HepG2 (cell line): ENCODE results near the gene FGD4. TPM values are rescaled to one million over a fixed set of nuclear protein-coding genes. Genes with fewer than 3 reads are reported as not detected.

ENCODE experiments used
- ATAC-seq: fragments of 200-7000 bp; cut with Tn5 transposase; 3 replicates; pipeline ENCODE4 v1.9.1; 2020; ENCODE audit warnings: mild to moderate bottlenecking, moderate library complexity
- BruUV-seq: library from RNA; stranded (reverse); fragments of 400-500 nt; replicated peaks from 2 replicates; lab custom pipeline; 2021; lab: Mats Ljungman, UMichigan
- CTCF ChIA-PET: fragments of 300-600 bp; formaldehyde crosslinking; extraction: SDS; loops from one replicate; lab custom pipeline; 2021; ENCODE audit warnings: low total read pairs, inconsistent platforms, low intra/inter-chr PET ratio; lab: Yijun Ruan, JAX
- POLR2A ChIA-PET: fragments of 350-600 bp; sonication (Branson Sonifier 250); formaldehyde crosslinking; loops from one replicate; lab custom pipeline; 2020; ENCODE audit warnings: antibody characterized with exemption, inconsistent platforms; lab: Yijun Ruan, JAX
- DNase-seq: peaks from one replicate; pipeline ENCODE4 v3.0.0-alpha.2; 2015; ENCODE audit warnings: low spot score
- FAIRE-seq: peaks from 3 replicates; lab custom pipeline; 2011; peaks lifted over from hg19 to GRCh38; lab: Jason Lieb, UNC
- H2AFZ ChIP-seq: one replicate; pipeline ENCODE4 v1.6.1; 2011; ENCODE audit warnings: low read length, inconsistent platforms
- H3K27ac ChIP-seq: fragments of 300-600 bp; 3 replicates; pipeline ENCODE4 v1.8.0; 2011; ENCODE audit warnings: mixed run types, mild to moderate bottlenecking, mixed read lengths, low read length, inconsistent platforms; ENCODE audit not compliant: insufficient read depth; ENCODE audit errors: extremely low read length
- H3K27me3 ChIP-seq, 2 experiments: fragments of 200-600 bp in 1 of 2; 2 replicates in 1 of 2; 3 replicates in 1 of 2; pipeline versions ENCODE4 v1.6.0 to v1.8.0; 2011; ENCODE audit warnings: low read length in 2 of 2, mild to moderate bottlenecking in 2 of 2, moderate library complexity in 2 of 2, inconsistent platforms in 1 of 2; ENCODE audit not compliant: insufficient read depth in 2 of 2, control insufficient read depth in 1 of 2
- H3K36me3 ChIP-seq, 2 experiments: fragments of 200-600 bp in 1 of 2; replicated peaks in 1 of 2; 2 replicates in 1 of 2; 3 replicates in 1 of 2; pipeline versions ENCODE4 v1.5.1 to v1.8.0; 2011; ENCODE audit warnings: low read length in 2 of 2, inconsistent platforms in 1 of 2; ENCODE audit not compliant: insufficient read depth in 2 of 2, control insufficient read depth in 1 of 2
- H3K4me1 ChIP-seq: 2 replicates; pipeline ENCODE4 v1.5.1; 2012; ENCODE audit warnings: low read length, inconsistent platforms; ENCODE audit not compliant: insufficient read depth
- H3K4me2 ChIP-seq: 2 replicates; pipeline ENCODE4 v1.6.0; 2011; ENCODE audit warnings: low read depth, low read length, inconsistent platforms
- H3K4me3 ChIP-seq, 3 experiments: fragments of 200-600 bp in 1 of 3; sonication (generic), shearing (Covaris generic) in 1 of 3; replicated peaks in 1 of 3; 2 replicates each; pipeline ENCODE4 v1.5.1; 2011 to 2016; ENCODE audit warnings: low read length in 3 of 3, inconsistent platforms in 2 of 3, low read depth in 2 of 3, mild to moderate bottlenecking in 2 of 3, control low read depth in 1 of 3, mixed read lengths in 1 of 3; ENCODE audit not compliant: insufficient read depth in 1 of 3
- H3K79me2 ChIP-seq: one replicate; pipeline ENCODE4 v1.6.1; 2011; ENCODE audit warnings: low read length, inconsistent platforms; ENCODE audit not compliant: insufficient read depth
- H3K9ac ChIP-seq: 2 replicates; pipeline ENCODE4 v1.6.0; 2011; ENCODE audit warnings: mild to moderate bottlenecking, low read depth, low read length, inconsistent platforms; ENCODE audit not compliant: insufficient read depth
- H3K9me3 ChIP-seq: 2 replicates; pipeline ENCODE4 v1.5.1; 2012; ENCODE audit warnings: mild to moderate bottlenecking, low read length
- H4K20me1 ChIP-seq: 2 replicates; pipeline ENCODE4 v1.6.0; 2011; ENCODE audit warnings: inconsistent platforms, mild to moderate bottlenecking, low read length, moderate library complexity; ENCODE audit not compliant: insufficient read depth
- ETV6 ChIP-seq: sonication (generic); formaldehyde crosslinking; conservative IDR thresholded peaks from 2 replicates; pipeline ENCODE4 v1.4.0; 2020; ENCODE audit warnings: missing genetic modification reagents
- FOXK2 ChIP-seq: fragments of 450-650 bp; IDR thresholded peaks from 2 replicates; pipeline ENCODE4 v1.6.1; 2016
- HNRNPK ChIP-seq: fragments of 200-400 bp; formaldehyde crosslinking; IDR thresholded peaks from 2 replicates; pipeline ENCODE4 v1.6.1; 2018; ENCODE audit warnings: low read length, low read depth, moderate library complexity, mild to moderate bottlenecking; ENCODE audit not compliant: poor library complexity, severe bottlenecking
- PHF21A ChIP-seq: sonication (generic); formaldehyde crosslinking; IDR thresholded peaks from 2 replicates; pipeline ENCODE4 v1.5.0; 2020; ENCODE audit warnings: mild to moderate bottlenecking, missing genetic modification reagents
- SRSF1 ChIP-seq: fragments of 200-400 bp; formaldehyde crosslinking; optimal IDR thresholded peaks from 2 replicates; pipeline ENCODE3; 2017; ENCODE audit warnings: mild to moderate bottlenecking, low read depth, low read length, moderate library complexity
- STAG1 ChIP-seq: sonication (generic); formaldehyde crosslinking; IDR thresholded peaks from 2 replicates; pipeline ENCODE4 v1.4.0; 2020; ENCODE audit warnings: missing genetic modification reagents
- ZNF33B ChIP-seq: sonication (generic); formaldehyde crosslinking; IDR thresholded peaks from 2 replicates; pipeline ENCODE4 v1.5.1; 2020; ENCODE audit warnings: mild to moderate bottlenecking, missing genetic modification reagents
- ZNF44 ChIP-seq: sonication (generic); formaldehyde crosslinking; IDR thresholded peaks from 2 replicates; pipeline ENCODE4 v1.5.1; 2020; ENCODE audit warnings: mild to moderate bottlenecking, missing genetic modification reagents
- WGBS: methylation state at CpG from one replicate; pipeline ENCODE4 v1.1.6; 2017; ENCODE audit warnings: low lambda C conversion rate; 5-methylcytosine and 5-hydroxymethylcytosine counted together
- in situ Hi-C: cut with HindIII; loops from 2 replicates; pipeline ENCODE4 v1.10.0; 2017; ENCODE audit warnings: low pct_unique_long_range_greater_than_20kb; ENCODE audit not compliant: extremely low pct_ligation_motif_present
- intact Hi-C: fragments of 100-400 bp; cut with micrococcal nuclease; formaldehyde crosslinking; loops from one replicate; pipeline ENCODE4 v1.10.0; 2022; ENCODE audit not compliant: unreplicated experiment
- polyA plus RNA-seq, 8 experiments: library from polyadenylated mRNA; depleted of rRNA in 3 of 8; stranded (reverse) in 7 of 8; unstranded in 1 of 8; fragments of >200 nt; fragmentation: Illumina TruSeq in 4 of 8; extraction: Trizol in 4 of 8; gene quantifications; 2 replicates each; pipeline versions ENCODE4 v1.2.1 to v1.2.3, GENCODE V29; 2011 to 2016; ENCODE audit warnings: low read depth in 4 of 8, missing spikeins in 1 of 8, mixed read lengths in 1 of 8; ENCODE audit not compliant: insufficient read depth in 1 of 8
- total RNA-seq, 5 experiments: library from RNA; depleted of rRNA; stranded (reverse); fragments of >200 nt; fragmentation: Illumina TruSeq; extraction: Trizol; gene quantifications; 2 replicates each; pipeline ENCODE4 v1.2.3, GENCODE V29; 2016; ENCODE audit warnings: low read depth in 1 of 5
- TF ChIP-seq, protein P1 (sequence below): sonication (generic); formaldehyde crosslinking; IDR thresholded peaks from 2 replicates; pipeline ENCODE4 v1.8.0; 2022; ENCODE audit warnings: mild to moderate bottlenecking, missing genetic modification reagents, moderate library complexity
- TF ChIP-seq, protein P2 (sequence below): sonication (generic); formaldehyde crosslinking; IDR thresholded peaks from 2 replicates; pipeline ENCODE4 v1.5.1; 2020; ENCODE audit warnings: mild to moderate bottlenecking, missing genetic modification reagents, borderline replicate concordance

Gene FGD4
- total and polyA plus RNA-seq, 2 of the 13 experiments (the other 11 are each of a cell fraction or from before 2014, with no cell fraction given), result 4.6 to 6.6 TPM

DNA sequence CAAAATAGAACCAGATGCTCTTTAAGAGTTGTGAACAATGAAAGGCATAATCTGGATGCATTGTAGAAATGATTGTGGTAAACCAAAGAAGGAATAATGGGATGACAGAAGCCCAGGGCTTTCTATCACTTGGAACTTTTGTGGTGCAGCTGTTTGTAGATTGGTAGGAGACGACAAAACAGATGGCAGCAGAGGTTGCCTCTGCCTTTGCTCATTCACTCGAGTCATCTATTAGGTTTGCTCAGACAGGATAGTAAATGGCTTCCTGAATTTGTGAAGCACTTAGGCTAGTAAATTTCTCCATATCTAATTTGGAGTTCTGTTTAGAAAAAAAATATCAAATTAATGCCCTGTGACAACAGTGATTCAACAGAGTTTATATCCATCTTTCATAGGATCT lies 78.4 kb downstream of the FGD4 start:
- ATAC-seq, result no peak
- DNase-seq, result no peak
- ChIA-PET CTCF (no interaction called here), POLR2A (no interaction called here)
- in situ Hi-C loops (no loop called here), intact Hi-C loops (no loop called here)
- no peak overlapping the region for H3K9ac ChIP-seq
- no peaks in the 10 kb centered on the region for H3K79me2 ChIP-seq
- H2AFZ ChIP-seq, result no peak overlapping the region
- no TSS peak for BruUV-seq
- peaks cover 17% of the 10 kb centered on the region for H3K4me1 ChIP-seq
- H3K27ac ChIP-seq, result no peak overlapping the region
- no peak overlapping the region for H3K4me2 ChIP-seq
- no peaks in the 10 kb centered on the region for H3K9me3 ChIP-seq
- no peak for TF ChIP-seq SRSF1
- TF ChIP-seq ETV6 (CRISPR knock-in tag), result no peak
- no peak for TF ChIP-seq HNRNPK
- TF ChIP-seq, protein P1, sequence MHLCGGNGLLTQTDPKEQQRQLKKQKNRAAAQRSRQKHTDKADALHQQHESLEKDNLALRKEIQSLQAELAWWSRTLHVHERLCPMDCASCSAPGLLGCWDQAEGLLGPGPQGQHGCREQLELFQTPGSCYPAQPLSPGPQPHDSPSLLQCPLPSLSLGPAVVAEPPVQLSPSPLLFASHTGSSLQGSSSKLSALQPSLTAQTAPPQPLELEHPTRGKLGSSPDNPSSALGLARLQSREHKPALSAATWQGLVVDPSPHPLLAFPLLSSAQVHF (CRISPR knock-in tag), result no peak
- TF ChIP-seq, protein P2, sequence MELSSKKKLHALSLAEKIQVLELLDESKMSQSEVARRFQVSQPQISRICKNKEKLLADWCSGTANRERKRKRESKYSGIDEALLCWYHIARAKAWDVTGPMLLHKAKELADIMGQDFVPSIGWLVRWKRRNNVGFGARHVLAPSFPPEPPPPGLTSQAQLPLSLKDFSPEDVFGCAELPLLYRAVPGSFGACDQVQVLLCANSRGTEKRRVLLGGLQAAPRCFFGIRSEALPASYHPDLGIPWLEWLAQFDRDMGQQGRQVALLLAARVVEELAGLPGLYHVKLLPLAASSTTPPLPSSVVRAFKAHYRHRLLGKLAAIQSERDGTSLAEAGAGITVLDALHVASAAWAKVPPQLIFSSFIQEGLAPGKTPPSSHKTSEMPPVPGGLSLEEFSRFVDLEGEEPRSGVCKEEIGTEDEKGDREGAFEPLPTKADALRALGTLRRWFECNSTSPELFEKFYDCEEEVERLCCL (CRISPR knock-in tag), result no peak
- no peak for TF ChIP-seq PHF21A (CRISPR knock-in tag)
- no peak for TF ChIP-seq FOXK2
- no peak for TF ChIP-seq ZNF44 (CRISPR knock-in tag)
- TF ChIP-seq STAG1, result no peak
- no peak for TF ChIP-seq ZNF33B (CRISPR knock-in tag)
- FAIRE-seq, result no peak
- no peaks in the 10 kb centered on the region for H3K36me3 ChIP-seq
- no peaks in the 10 kb centered on the region for H3K27me3 ChIP-seq
- no peak overlapping the region for H3K4me3 ChIP-seq
- no peaks in the 10 kb centered on the region for H4K20me1 ChIP-seq
- 90% methylated on average over 2 of the region's 2 CpGs for WGBS
